ENCODE measurements around the gene RMND1. TPM values are rescaled to one million over a fixed set of nuclear protein-coding genes. Genes with fewer than 3 reads are reported as not detected.

The RMND1 gene
- polyA plus RNA-seq, 2 of the 4 experiments (the other 2 are of a cell fraction) = 11.7 to 13.1 TPM

- no peak for TF ChIP-seq SREBF2 (IDR thresholded peaks at IDR 0.05)
- no peak for TF ChIP-seq CHD4 (IDR thresholded peaks at IDR 0.05; ENCODE audit: borderline replicate concordance)
- no peak for TF ChIP-seq RNF2 (IDR thresholded peaks at IDR 0.05; ENCODE audit: borderline replicate concordance, low read depth)
- TF ChIP-seq NPAS2 (CRISPR knock-in tag; IDR thresholded peaks at IDR 0.05; ENCODE audit: borderline replicate concordance) = no peak
These were observed 15.6 kb downstream of the RMND1 start (continued) for GRCh38 chr6:151436300-151436699.

DNA sequence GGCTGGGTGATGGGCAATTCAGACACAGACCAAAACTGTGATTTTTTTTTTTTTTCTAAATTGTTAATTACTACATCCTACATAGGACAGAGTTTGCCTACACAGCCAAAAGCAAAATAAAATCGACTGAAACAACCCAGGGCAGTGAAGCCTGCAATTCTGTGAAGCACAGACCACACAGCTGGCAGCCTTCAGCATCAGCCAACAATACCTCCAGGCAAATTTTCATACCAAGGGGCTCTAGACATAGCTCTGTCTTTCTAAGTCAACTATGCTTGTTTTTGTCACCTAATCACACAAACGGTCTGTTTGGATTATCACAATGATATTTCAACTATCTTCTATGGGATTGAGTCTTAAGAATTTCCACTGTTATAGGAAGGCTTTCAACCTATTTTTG lies 17.6 kb downstream of the RMND1 start:
- Histone ChIP-seq H3K4me2 (no peak overlapping the region), H3K9me3 (no peaks in the 10 kb centered on the region), H3K4me1 (peaks cover 20% of the 10 kb centered on the region), H3K4me3 (no peak overlapping the region), H3K27ac (no peak overlapping the region)
- ChIA-PET CTCF (interaction anchor here (1.8 kb wide), 1 partner anchor 28 kb away, joined by 5 read pairs; no protein-coding TSS in a partner anchor), POLR2A (no interaction called here)
- no peak for ATAC-seq
- no peak for TF ChIP-seq CHD4 (IDR thresholded peaks at IDR 0.05; ENCODE audit: borderline replicate concordance)
- TF ChIP-seq RAD21 (conservative IDR thresholded peaks at IDR 0.05 in 1 of 2, IDR thresholded peaks at IDR 0.05 in 1 of 2) = no peak
- no peak for TF ChIP-seq EHMT2 (IDR thresholded peaks at IDR 0.05; ENCODE audit: low read depth)
- WGBS (ENCODE audit: missing lambda C conversion rate) = 13% methylated on average over 2 of the region's 2 CpGs
- FAIRE-seq = no peak
- no peak for DNase-seq (ENCODE audit: low read depth in 1 of 2, low spot score in 1 of 2)

DNA sequence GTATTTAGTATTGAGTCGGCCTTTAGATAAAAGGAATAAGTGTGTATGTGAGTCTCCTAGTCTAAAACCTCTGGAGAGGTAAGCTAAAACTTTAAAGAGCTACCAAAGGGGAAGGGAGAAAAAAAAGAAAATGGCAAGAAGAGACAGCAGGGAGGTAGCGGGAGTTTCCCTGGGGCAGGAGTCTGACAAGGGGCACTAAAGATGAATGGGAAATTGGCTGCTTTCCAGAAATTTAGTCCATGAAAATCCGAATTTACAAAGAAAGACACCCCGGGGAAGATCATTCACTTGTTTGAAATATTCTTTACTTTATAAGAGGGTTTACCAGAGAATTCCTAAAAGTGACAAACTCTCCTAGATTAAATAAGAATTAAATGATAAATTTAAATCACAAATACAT lies 19.3 kb downstream of the RMND1 start:
- Histone ChIP-seq H3K9me3 (no peaks in the 10 kb centered on the region), H3K4me1 (peaks cover 15% of the 10 kb centered on the region), H3K4me2 (no peak overlapping the region), H3K4me3 (no peak overlapping the region), H3K27ac (no peak overlapping the region)
- ATAC-seq = no peak
- POLR2A ChIA-PET = no interaction called here
- 85% methylated on average over 4 of the region's 4 CpGs for WGBS (ENCODE audit: missing lambda C conversion rate)
- TF ChIP-seq HDAC2 (IDR thresholded peaks at IDR 0.05) = no peak
- TF ChIP-seq, protein P1, sequence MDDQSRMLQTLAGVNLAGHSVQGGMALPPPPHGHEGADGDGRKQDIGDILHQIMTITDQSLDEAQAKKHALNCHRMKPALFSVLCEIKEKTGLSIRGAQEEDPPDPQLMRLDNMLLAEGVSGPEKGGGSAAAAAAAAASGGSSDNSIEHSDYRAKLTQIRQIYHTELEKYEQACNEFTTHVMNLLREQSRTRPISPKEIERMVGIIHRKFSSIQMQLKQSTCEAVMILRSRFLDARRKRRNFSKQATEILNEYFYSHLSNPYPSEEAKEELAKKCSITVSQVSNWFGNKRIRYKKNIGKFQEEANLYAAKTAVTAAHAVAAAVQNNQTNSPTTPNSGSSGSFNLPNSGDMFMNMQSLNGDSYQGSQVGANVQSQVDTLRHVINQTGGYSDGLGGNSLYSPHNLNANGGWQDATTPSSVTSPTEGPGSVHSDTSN (IDR thresholded peaks at IDR 0.05) = no peak
- TF ChIP-seq, protein P2, sequence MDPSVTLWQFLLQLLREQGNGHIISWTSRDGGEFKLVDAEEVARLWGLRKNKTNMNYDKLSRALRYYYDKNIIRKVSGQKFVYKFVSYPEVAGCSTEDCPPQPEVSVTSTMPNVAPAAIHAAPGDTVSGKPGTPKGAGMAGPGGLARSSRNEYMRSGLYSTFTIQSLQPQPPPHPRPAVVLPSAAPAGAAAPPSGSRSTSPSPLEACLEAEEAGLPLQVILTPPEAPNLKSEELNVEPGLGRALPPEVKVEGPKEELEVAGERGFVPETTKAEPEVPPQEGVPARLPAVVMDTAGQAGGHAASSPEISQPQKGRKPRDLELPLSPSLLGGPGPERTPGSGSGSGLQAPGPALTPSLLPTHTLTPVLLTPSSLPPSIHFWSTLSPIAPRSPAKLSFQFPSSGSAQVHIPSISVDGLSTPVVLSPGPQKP (IDR thresholded peaks at IDR 0.05; ENCODE audit: low read depth, low read length) = no peak
- TF ChIP-seq ZC3H11A (IDR thresholded peaks at IDR 0.05) = no peak
- no peak for TF ChIP-seq MAZ (IDR thresholded peaks at IDR 0.05; ENCODE audit: borderline replicate concordance, low read depth, low read length)
- TF ChIP-seq HOXA7 (CRISPR knock-in tag; IDR thresholded peaks at IDR 0.05) = no peak
- TF ChIP-seq CTCF (IDR thresholded peaks at IDR 0.05) = no peak
- TF ChIP-seq, protein P3, sequence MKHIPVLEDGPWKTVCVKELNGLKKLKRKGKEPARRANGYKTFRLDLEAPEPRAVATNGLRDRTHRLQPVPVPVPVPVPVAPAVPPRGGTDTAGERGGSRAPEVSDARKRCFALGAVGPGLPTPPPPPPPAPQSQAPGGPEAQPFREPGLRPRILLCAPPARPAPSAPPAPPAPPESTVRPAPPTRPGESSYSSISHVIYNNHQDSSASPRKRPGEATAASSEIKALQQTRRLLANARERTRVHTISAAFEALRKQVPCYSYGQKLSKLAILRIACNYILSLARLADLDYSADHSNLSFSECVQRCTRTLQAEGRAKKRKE (CRISPR knock-in tag; IDR thresholded peaks at IDR 0.05; ENCODE audit: low read depth) = no peak
- no peak for TF ChIP-seq PHF8 (IDR thresholded peaks at IDR 0.05; ENCODE audit: borderline replicate concordance, low read depth)
- TF ChIP-seq EHF (CRISPR knock-in tag; IDR thresholded peaks at IDR 0.05) = no peak
- no peak for FAIRE-seq
- CTCF ChIA-PET = no interaction called here
- DNase-seq (ENCODE audit: low read depth in 1 of 2, low spot score in 1 of 2) = no peak

DNA sequence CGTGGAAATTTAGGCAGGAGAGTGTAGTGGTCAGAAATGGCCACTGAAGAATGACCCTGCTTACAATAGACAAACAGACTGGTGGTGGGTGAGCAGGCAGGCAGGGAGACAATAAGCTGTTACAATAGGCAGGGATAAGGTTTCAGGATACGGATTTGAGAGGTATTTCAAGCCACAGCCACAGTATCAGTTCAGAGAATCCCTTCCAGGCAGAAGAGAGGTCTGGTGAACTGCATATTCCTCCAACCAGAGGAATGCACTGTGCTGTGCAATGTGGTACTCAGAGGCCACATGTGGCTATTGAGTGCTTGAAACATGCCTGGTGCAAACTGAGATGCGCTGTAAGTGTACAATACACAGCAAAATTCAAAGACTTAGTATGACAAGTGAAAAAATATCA lies 20.6 kb downstream of the RMND1 start:
- Histone ChIP-seq H3K4me1 (peaks cover 2% of the 10 kb centered on the region; the same call in 2 of the 3 replicates), H3K4me3 (no peak overlapping the region), H3K9me3 (no peaks in the 10 kb centered on the region), H3K4me2 (no peak overlapping the region), H3K27ac (no peak overlapping the region)
- 95% methylated on average over 3 of the region's 3 CpGs for WGBS (ENCODE audit: missing lambda C conversion rate)
- ChIA-PET POLR2A (no interaction called here), CTCF (interaction anchor here (1.2 kb wide), 1 partner anchor 25 kb away, joined by 3 read pairs; no protein-coding TSS in a partner anchor)
- no peak for FAIRE-seq
- no peak for ATAC-seq
- no peak for TF ChIP-seq RAD21 (conservative IDR thresholded peaks at IDR 0.05 in 1 of 2, IDR thresholded peaks at IDR 0.05 in 1 of 2)
- no peak for TF ChIP-seq HOXB13 (CRISPR knock-in tag; IDR thresholded peaks at IDR 0.05; ENCODE audit: low read depth)
- DNase-seq (ENCODE audit: low read depth in 1 of 2, low spot score in 1 of 2) = no peak
